Keratinocyte (primary cell): Measurements from ENCODE around the gene SCN1B. TPM values are rescaled to one million over a fixed set of nuclear protein-coding genes. Genes with fewer than 3 reads are reported as not detected.

ENCODE experiments used
- DNase-seq: peaks from one replicate; pipeline ENCODE4 v3.0.0-alpha.2; 2011; ENCODE audit warnings: low read depth, missing footprints, low spot score
- FAIRE-seq: peaks from 2 replicates; lab custom pipeline; 2011; peaks lifted over from hg19 to GRCh38; lab: Jason Lieb, UNC
- H2AFZ ChIP-seq: 2 replicates; pipeline ENCODE4 v1.6.0; 2012; ENCODE audit warnings: low read length, control low read depth, inconsistent platforms; ENCODE audit not compliant: control insufficient read depth
- H3K27ac ChIP-seq: 2 replicates; pipeline ENCODE4 v1.5.1; 2011; ENCODE audit warnings: low read length; ENCODE audit not compliant: control insufficient read depth, insufficient read depth
- H3K27me3 ChIP-seq: 3 replicates; pipeline ENCODE4 v1.6.0; 2011; ENCODE audit warnings: low read length; ENCODE audit not compliant: control insufficient read depth, insufficient read depth; ENCODE audit errors: extremely low read depth
- H3K36me3 ChIP-seq, 2 experiments: 2 replicates in 1 of 2; 3 replicates in 1 of 2; pipeline ENCODE4 v1.5.1; 2011; ENCODE audit warnings: low read length in 2 of 2, mild to moderate bottlenecking in 1 of 2; ENCODE audit not compliant: control insufficient read depth in 2 of 2, insufficient read depth in 2 of 2; ENCODE audit errors: extremely low read depth in 1 of 2
- H3K4me1 ChIP-seq: 3 replicates; pipeline ENCODE4 v1.5.1; 2011; ENCODE audit warnings: low read length; ENCODE audit not compliant: control insufficient read depth, insufficient read depth; ENCODE audit errors: extremely low read depth
- H3K4me2 ChIP-seq: 3 replicates; pipeline ENCODE4 v1.6.0; 2011; ENCODE audit warnings: low read depth, low read length; ENCODE audit not compliant: control insufficient read depth, insufficient read depth; ENCODE audit errors: extremely low read depth
- H3K4me3 ChIP-seq, 3 experiments: fragments of 200-600 bp in 1 of 3; sonication (generic) in 1 of 3; 2 replicates in 2 of 3; 3 replicates in 1 of 3; pipeline ENCODE4 v1.5.1; 2011 to 2016; ENCODE audit warnings: low read length in 3 of 3, mild to moderate bottlenecking in 3 of 3, control low read depth in 2 of 3, inconsistent platforms in 1 of 3, low read depth in 1 of 3, mixed read lengths in 1 of 3, mixed run types in 1 of 3, moderate library complexity in 1 of 3; ENCODE audit not compliant: control insufficient read depth in 2 of 3, insufficient read depth in 2 of 3; ENCODE audit errors: extremely low read depth in 1 of 3
- H3K79me2 ChIP-seq: 2 replicates; pipeline ENCODE4 v1.6.0; 2012; ENCODE audit warnings: low read length; ENCODE audit not compliant: control insufficient read depth, insufficient read depth
- H3K9ac ChIP-seq: 3 replicates; pipeline ENCODE4 v1.6.0; 2011; ENCODE audit warnings: low read length; ENCODE audit not compliant: control insufficient read depth, insufficient read depth; ENCODE audit errors: extremely low read depth
- H3K9me1 ChIP-seq: 3 replicates; pipeline ENCODE4 v1.6.0; 2011; ENCODE audit warnings: low read length; ENCODE audit not compliant: control insufficient read depth, insufficient read depth; ENCODE audit errors: extremely low read depth
- H3K9me3 ChIP-seq: 2 replicates; pipeline ENCODE4 v1.5.1; 2012; ENCODE audit warnings: low read depth, low read length; ENCODE audit not compliant: control insufficient read depth
- H4K20me1 ChIP-seq: 3 replicates; pipeline ENCODE4 v1.6.0; 2011; ENCODE audit warnings: low read length; ENCODE audit not compliant: control insufficient read depth, insufficient read depth; ENCODE audit errors: extremely low read depth
- EZH2 ChIP-seq: IDR thresholded peaks from one replicate; pipeline ENCODE4 v1.6.1; 2012; ENCODE audit warnings: inconsistent platforms, mild to moderate bottlenecking, low read length, moderate library complexity
- dilution Hi-C: fragments of 300-500 bp; cut with MboI; formaldehyde crosslinking; loops from one replicate; pipeline ENCODE4 v1.7.0; 2020; ENCODE audit warnings: low sequenced_read_pairs; ENCODE audit not compliant: extremely low pct_ligation_motif_present
- polyA plus RNA-seq, 5 experiments: library from polyadenylated mRNA; depleted of rRNA in 3 of 5; stranded (reverse) in 3 of 5; stranded (forward) in 1 of 5; unstranded in 1 of 5; fragments of >200 nt; gene quantifications; 1 replicate in 1 of 5; 2 replicates in 3 of 5; 3 replicates in 1 of 5; pipeline versions ENCODE4 v1.2.1 to v1.2.3, GENCODE V29; 2011 to 2012; ENCODE audit warnings: missing spikeins in 2 of 5, low read depth in 1 of 5, low replicate concordance in 1 of 5
- TF ChIP-seq, protein P1 (sequence below), 3 experiments: IDR thresholded peaks in 1 of 3; conservative IDR thresholded peaks in 1 of 3; optimal IDR thresholded peaks in 1 of 3; 2 replicates in 2 of 3; 3 replicates in 1 of 3; pipeline versions ENCODE3 to v1.5.1; 2011; ENCODE audit warnings: low read length in 3 of 3, mild to moderate bottlenecking in 3 of 3, moderate library complexity in 2 of 3, control low read depth in 1 of 3, inconsistent platforms in 1 of 3; ENCODE audit not compliant: insufficient read depth in 2 of 3; ENCODE audit errors: extremely low read depth in 1 of 3

SCN1B gene
- polyA plus RNA-seq, 1 donor (not counting 4 experiments of a cell fraction or from before 2014, with no cell fraction given): 0.30 TPM

DNA sequence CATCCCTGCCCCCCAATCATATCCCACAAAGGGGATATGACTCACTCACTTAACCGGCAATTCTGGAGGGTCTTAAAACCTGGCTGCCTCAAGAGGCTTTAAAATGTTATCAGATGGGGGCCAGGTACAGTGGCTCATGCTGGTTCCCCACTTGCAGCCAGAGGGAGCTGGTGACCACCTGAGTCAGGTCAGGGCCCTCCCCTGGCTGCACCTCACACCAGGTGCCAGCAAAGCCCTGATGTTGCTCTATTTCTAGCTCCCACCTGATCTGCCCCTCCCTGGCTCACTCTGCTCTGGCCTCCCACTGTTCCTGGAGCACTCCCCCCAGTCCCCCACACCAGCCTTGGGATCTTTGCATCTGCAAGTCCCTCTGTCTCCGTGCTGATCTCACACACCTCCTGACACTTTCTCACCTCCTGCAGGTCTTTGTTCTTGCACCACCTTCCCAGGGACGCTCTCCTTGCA lies 25.5 kb downstream of the SCN1B start:
- Histone ChIP-seq H3K9ac (no peak overlapping the region), H3K9me3 (no peaks in the 10 kb centered on the region)
- no peak for DNase-seq

GRCh38 chr19:35056513-35057063 lies 26.3 kb downstream of the SCN1B start:
- FAIRE-seq (no peak), DNase-seq (no peak)
- Histone ChIP-seq H3K9me1 (no peaks in the 10 kb centered on the region), H3K79me2 (no peaks in the 10 kb centered on the region), H3K4me2 (no peak overlapping the region), H3K27me3 (no peaks in the 10 kb centered on the region), H3K27ac (no peak overlapping the region), H3K4me3 (no peak overlapping the region), H3K36me3 (no peaks in the 10 kb centered on the region), H2AFZ (no peak overlapping the region), H3K4me1 (no peaks in the 10 kb centered on the region), H3K9ac (no peak overlapping the region), H3K9me3 (no peaks in the 10 kb centered on the region), H4K20me1 (no peaks in the 10 kb centered on the region)
- TF ChIP-seq, protein P1, sequence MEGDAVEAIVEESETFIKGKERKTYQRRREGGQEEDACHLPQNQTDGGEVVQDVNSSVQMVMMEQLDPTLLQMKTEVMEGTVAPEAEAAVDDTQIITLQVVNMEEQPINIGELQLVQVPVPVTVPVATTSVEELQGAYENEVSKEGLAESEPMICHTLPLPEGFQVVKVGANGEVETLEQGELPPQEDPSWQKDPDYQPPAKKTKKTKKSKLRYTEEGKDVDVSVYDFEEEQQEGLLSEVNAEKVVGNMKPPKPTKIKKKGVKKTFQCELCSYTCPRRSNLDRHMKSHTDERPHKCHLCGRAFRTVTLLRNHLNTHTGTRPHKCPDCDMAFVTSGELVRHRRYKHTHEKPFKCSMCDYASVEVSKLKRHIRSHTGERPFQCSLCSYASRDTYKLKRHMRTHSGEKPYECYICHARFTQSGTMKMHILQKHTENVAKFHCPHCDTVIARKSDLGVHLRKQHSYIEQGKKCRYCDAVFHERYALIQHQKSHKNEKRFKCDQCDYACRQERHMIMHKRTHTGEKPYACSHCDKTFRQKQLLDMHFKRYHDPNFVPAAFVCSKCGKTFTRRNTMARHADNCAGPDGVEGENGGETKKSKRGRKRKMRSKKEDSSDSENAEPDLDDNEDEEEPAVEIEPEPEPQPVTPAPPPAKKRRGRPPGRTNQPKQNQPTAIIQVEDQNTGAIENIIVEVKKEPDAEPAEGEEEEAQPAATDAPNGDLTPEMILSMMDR (optimal IDR thresholded peaks at IDR 0.05 in 1 of 3, IDR thresholded peaks at IDR 0.05 in 1 of 3, conservative IDR thresholded peaks at IDR 0.05 in 1 of 3; ENCODE audit: extremely low read depth in 1 of 3, insufficient read depth in 2 of 3, low read length in 3 of 3): no peak
- no peak for TF ChIP-seq EZH2
- dilution Hi-C loops: no loop called here

More for the DNA sequence above, 25.5 kb downstream of the SCN1B start:
- no peak overlapping the region for H2AFZ ChIP-seq
- H3K27ac ChIP-seq: no peak overlapping the region
- dilution Hi-C loops: no loop called here
- TF ChIP-seq, protein P1 (optimal IDR thresholded peaks at IDR 0.05 in 1 of 3, IDR thresholded peaks at IDR 0.05 in 1 of 3, conservative IDR thresholded peaks at IDR 0.05 in 1 of 3; ENCODE audit: extremely low read depth in 1 of 3, insufficient read depth in 2 of 3, low read length in 3 of 3): peak; percentile 36 to 69 (median 63)
- no peak for TF ChIP-seq EZH2
- no peaks in the 10 kb centered on the region for H3K27me3 ChIP-seq
- no peak overlapping the region for H3K4me2 ChIP-seq
- H3K4me3 ChIP-seq: no peak overlapping the region
- no peaks in the 10 kb centered on the region for H4K20me1 ChIP-seq
- FAIRE-seq: no peak
- H3K36me3 ChIP-seq: no peaks in the 10 kb centered on the region
- no peaks in the 10 kb centered on the region for H3K4me1 ChIP-seq
- H3K79me2 ChIP-seq: no peaks in the 10 kb centered on the region
- no peaks in the 10 kb centered on the region for H3K9me1 ChIP-seq
